HepG2 (cell line): ENCODE measurements around the gene RFXAP. TPM values are rescaled to one million over a fixed set of nuclear protein-coding genes. Genes with fewer than 3 reads are reported as not detected.
A peak's percentile ranks its signal among the peaks of the same experiment; 100 is the strongest.

Experiments
- ATAC-seq: fragments of 200-7000 bp; cut with Tn5 transposase; 3 replicates; pipeline ENCODE4 v1.9.1; 2020; ENCODE audit warnings: mild to moderate bottlenecking, moderate library complexity
- BruUV-seq: library from RNA; stranded (reverse); fragments of 400-500 nt; replicated peaks from 2 replicates; lab custom pipeline; 2021; lab: Mats Ljungman, UMichigan
- CTCF ChIA-PET: fragments of 300-600 bp; formaldehyde crosslinking; extraction: SDS; loops from one replicate; lab custom pipeline; 2021; ENCODE audit warnings: low total read pairs, inconsistent platforms, low intra/inter-chr PET ratio; lab: Yijun Ruan, JAX
- POLR2A ChIA-PET: fragments of 350-600 bp; sonication (Branson Sonifier 250); formaldehyde crosslinking; loops from one replicate; lab custom pipeline; 2020; ENCODE audit warnings: antibody characterized with exemption, inconsistent platforms; lab: Yijun Ruan, JAX
- DNase-seq: peaks from one replicate; pipeline ENCODE4 v3.0.0-alpha.2; 2015; ENCODE audit warnings: low spot score
- FAIRE-seq: peaks from 3 replicates; lab custom pipeline; 2011; peaks lifted over from hg19 to GRCh38; lab: Jason Lieb, UNC
- H2AFZ ChIP-seq: one replicate; pipeline ENCODE4 v1.6.1; 2011; ENCODE audit warnings: low read length, inconsistent platforms
- H3K27ac ChIP-seq: fragments of 300-600 bp; 3 replicates; pipeline ENCODE4 v1.8.0; 2011; ENCODE audit warnings: mixed run types, mild to moderate bottlenecking, mixed read lengths, low read length, inconsistent platforms; ENCODE audit not compliant: insufficient read depth; ENCODE audit errors: extremely low read length
- H3K27me3 ChIP-seq, 2 experiments: fragments of 200-600 bp in 1 of 2; 2 replicates in 1 of 2; 3 replicates in 1 of 2; pipeline versions ENCODE4 v1.6.0 to v1.8.0; 2011; ENCODE audit warnings: low read length in 2 of 2, mild to moderate bottlenecking in 2 of 2, moderate library complexity in 2 of 2, inconsistent platforms in 1 of 2; ENCODE audit not compliant: insufficient read depth in 2 of 2, control insufficient read depth in 1 of 2
- H3K36me3 ChIP-seq, 2 experiments: fragments of 200-600 bp in 1 of 2; replicated peaks in 1 of 2; 2 replicates in 1 of 2; 3 replicates in 1 of 2; pipeline versions ENCODE4 v1.5.1 to v1.8.0; 2011; ENCODE audit warnings: low read length in 2 of 2, inconsistent platforms in 1 of 2; ENCODE audit not compliant: insufficient read depth in 2 of 2, control insufficient read depth in 1 of 2
- H3K4me1 ChIP-seq: 2 replicates; pipeline ENCODE4 v1.5.1; 2012; ENCODE audit warnings: low read length, inconsistent platforms; ENCODE audit not compliant: insufficient read depth
- H3K4me2 ChIP-seq: 2 replicates; pipeline ENCODE4 v1.6.0; 2011; ENCODE audit warnings: low read depth, low read length, inconsistent platforms
- H3K4me3 ChIP-seq, 3 experiments: fragments of 200-600 bp in 1 of 3; sonication (generic), shearing (Covaris generic) in 1 of 3; replicated peaks in 1 of 3; 2 replicates each; pipeline ENCODE4 v1.5.1; 2011 to 2016; ENCODE audit warnings: low read length in 3 of 3, inconsistent platforms in 2 of 3, low read depth in 2 of 3, mild to moderate bottlenecking in 2 of 3, control low read depth in 1 of 3, mixed read lengths in 1 of 3; ENCODE audit not compliant: insufficient read depth in 1 of 3
- H3K79me2 ChIP-seq: one replicate; pipeline ENCODE4 v1.6.1; 2011; ENCODE audit warnings: low read length, inconsistent platforms; ENCODE audit not compliant: insufficient read depth
- H3K9ac ChIP-seq: 2 replicates; pipeline ENCODE4 v1.6.0; 2011; ENCODE audit warnings: mild to moderate bottlenecking, low read depth, low read length, inconsistent platforms; ENCODE audit not compliant: insufficient read depth
- H3K9me3 ChIP-seq: 2 replicates; pipeline ENCODE4 v1.5.1; 2012; ENCODE audit warnings: mild to moderate bottlenecking, low read length
- H4K20me1 ChIP-seq: 2 replicates; pipeline ENCODE4 v1.6.0; 2011; ENCODE audit warnings: inconsistent platforms, mild to moderate bottlenecking, low read length, moderate library complexity; ENCODE audit not compliant: insufficient read depth
- CERS6 ChIP-seq: sonication (generic); formaldehyde crosslinking; IDR thresholded peaks from 2 replicates; pipeline ENCODE4 v1.5.0; 2020; ENCODE audit warnings: missing genetic modification reagents
- CTCF ChIP-seq: sonication (generic); formaldehyde crosslinking; IDR thresholded peaks from 2 replicates; pipeline ENCODE4 v1.5.0; 2020; ENCODE audit warnings: mild to moderate bottlenecking, missing genetic modification reagents, moderate library complexity
- ELF3 ChIP-seq: IDR thresholded peaks from 2 replicates; pipeline ENCODE4 v1.6.1; 2016; ENCODE audit warnings: missing genetic modification reagents, missing compliant biosample characterization
- FOXA1 ChIP-seq, 2 experiments: fragments of 450-650 bp in 1 of 2; sonication (generic) in 1 of 2; formaldehyde crosslinking in 1 of 2; IDR thresholded peaks; 2 replicates each; pipeline versions ENCODE4 v1.4.0 to v1.6.1; 2016 to 2020; ENCODE audit warnings: missing genetic modification reagents in 1 of 2
- GLMP ChIP-seq: sonication (generic); formaldehyde crosslinking; IDR thresholded peaks from 2 replicates; pipeline ENCODE4 v1.9.0; 2021; ENCODE audit warnings: missing genetic modification reagents, mild to moderate bottlenecking, borderline replicate concordance
- MIXL1 ChIP-seq: IDR thresholded peaks from 2 replicates; pipeline ENCODE4 v1.6.1; 2016
- MNT ChIP-seq: fragments of 450-650 bp; IDR thresholded peaks from 2 replicates; pipeline ENCODE4 v1.6.1; 2016
- MYC ChIP-seq: sonication (generic); formaldehyde crosslinking; IDR thresholded peaks from 2 replicates; pipeline ENCODE4 v1.9.0; 2021; ENCODE audit warnings: missing genetic modification reagents, borderline replicate concordance
- SUZ12 ChIP-seq: fragments of 150-350 bp; IDR thresholded peaks from 2 replicates; pipeline ENCODE4 v1.6.1; 2014; ENCODE audit warnings: low read depth, low read length
- ZBTB25 ChIP-seq: IDR thresholded peaks from 2 replicates; pipeline ENCODE4 v1.6.1; 2018; ENCODE audit warnings: missing genetic modification reagents
- ZFP90 ChIP-seq: sonication (generic); formaldehyde crosslinking; IDR thresholded peaks from 2 replicates; pipeline ENCODE4 v1.8.0; 2022; ENCODE audit warnings: missing genetic modification reagents, mild to moderate bottlenecking, inconsistent platforms, borderline replicate concordance
- ZNF224 ChIP-seq: sonication (generic); formaldehyde crosslinking; IDR thresholded peaks from 2 replicates; pipeline ENCODE4 v1.5.0; 2020; ENCODE audit warnings: mild to moderate bottlenecking, missing genetic modification reagents
- ZNF552 ChIP-seq: sonication (generic); formaldehyde crosslinking; IDR thresholded peaks from 2 replicates; pipeline ENCODE4 v1.9.0; 2022; ENCODE audit warnings: missing genetic modification reagents, mild to moderate bottlenecking, borderline replicate concordance
- ZNF660 ChIP-seq: sonication (generic); formaldehyde crosslinking; IDR thresholded peaks from 2 replicates; pipeline ENCODE4 v1.5.1; 2020; ENCODE audit warnings: mild to moderate bottlenecking, low read depth, missing genetic modification reagents, borderline replicate concordance
- ZNF7 ChIP-seq: IDR thresholded peaks from 2 replicates; pipeline ENCODE4 v1.6.1; 2016; ENCODE audit warnings: missing biosample characterization, missing genetic modification reagents
- ZNF703 ChIP-seq: sonication (generic); formaldehyde crosslinking; IDR thresholded peaks from 2 replicates; pipeline ENCODE4 v1.5.1; 2020; ENCODE audit warnings: missing genetic modification reagents, mild to moderate bottlenecking, moderate library complexity, borderline replicate concordance
- ZNF713 ChIP-seq: sonication (generic); formaldehyde crosslinking; IDR thresholded peaks from 2 replicates; pipeline ENCODE4 v1.4.0; 2020; ENCODE audit warnings: mild to moderate bottlenecking, missing genetic modification reagents
- WGBS: methylation state at CpG from one replicate; pipeline ENCODE4 v1.1.6; 2017; ENCODE audit warnings: low lambda C conversion rate; 5-methylcytosine and 5-hydroxymethylcytosine counted together
- in situ Hi-C: cut with HindIII; loops from 2 replicates; pipeline ENCODE4 v1.10.0; 2017; ENCODE audit warnings: low pct_unique_long_range_greater_than_20kb; ENCODE audit not compliant: extremely low pct_ligation_motif_present
- intact Hi-C: fragments of 100-400 bp; cut with micrococcal nuclease; formaldehyde crosslinking; loops from one replicate; pipeline ENCODE4 v1.10.0; 2022; ENCODE audit not compliant: unreplicated experiment
- polyA plus RNA-seq, 8 experiments: library from polyadenylated mRNA; depleted of rRNA in 3 of 8; stranded (reverse) in 7 of 8; unstranded in 1 of 8; fragments of >200 nt; fragmentation: Illumina TruSeq in 4 of 8; extraction: Trizol in 4 of 8; gene quantifications; 2 replicates each; pipeline versions ENCODE4 v1.2.1 to v1.2.3, GENCODE V29; 2011 to 2016; ENCODE audit warnings: low read depth in 4 of 8, missing spikeins in 1 of 8, mixed read lengths in 1 of 8; ENCODE audit not compliant: insufficient read depth in 1 of 8
- total RNA-seq, 5 experiments: library from RNA; depleted of rRNA; stranded (reverse); fragments of >200 nt; fragmentation: Illumina TruSeq; extraction: Trizol; gene quantifications; 2 replicates each; pipeline ENCODE4 v1.2.3, GENCODE V29; 2016; ENCODE audit warnings: low read depth in 1 of 5

RFXAP gene
- total and polyA plus RNA-seq, 2 of the 13 experiments (the other 11 are each of a cell fraction or from before 2014, with no cell fraction given): 1.8 to 7.9 TPM

GRCh38 chr13:36858290-36858689 lies 39.3 kb downstream of the RFXAP start:
- no peak overlapping the region for H3K4me3 ChIP-seq
- no peaks in the 10 kb centered on the region for H3K27me3 ChIP-seq
- intact Hi-C loops: loop anchor here (1.0 kb wide), 2 partner anchors 61 to 123 kb away; no protein-coding TSS in a partner anchor
- POLR2A ChIA-PET: interaction anchor here (1.0 kb wide), 1 partner anchor 123 kb away, joined by 3 read pairs; no protein-coding TSS in a partner anchor
- ATAC-seq (peak; percentile 95), DNase-seq (peak; percentile 69), FAIRE-seq (peak; percentile 94)
- peaks cover 11% of the 10 kb centered on the region for H3K4me1 ChIP-seq
- no peaks in the 10 kb centered on the region for H3K79me2 ChIP-seq
- CTCF ChIA-PET: interaction anchor here (3.5 kb wide), 1 partner anchor 123 kb away, joined by 39 read pairs; no protein-coding TSS in a partner anchor
- no peak overlapping the region for H3K27ac ChIP-seq
- BruUV-seq: no TSS peak
- WGBS: 45% methylated on average over 3 of the region's 3 CpGs
- H3K36me3 ChIP-seq: peaks cover 2 to 8% of the 10 kb centered on the region in 2 experiments; a peak in 4 of 5 replicates
- no peaks in the 10 kb centered on the region for H3K9me3 ChIP-seq
- no peak overlapping the region for H3K9ac ChIP-seq
- in situ Hi-C loops: loop anchor here (5.0 kb wide), 1 partner anchor 124 kb away; no protein-coding TSS in a partner anchor
- no peaks in the 10 kb centered on the region for H4K20me1 ChIP-seq
- H3K4me2 ChIP-seq: no peak overlapping the region
- H2AFZ ChIP-seq: no peak overlapping the region
- TF ChIP-seq MYC (CRISPR knock-in tag) (no peak), ZNF224 (CRISPR knock-in tag) (no peak), GLMP (CRISPR knock-in tag) (no peak), SUZ12 (no peak), MIXL1 (CRISPR knock-in tag) (0 out of 2 replicates have a peak, but pooled peaks have one; percentile 23), MNT (no peak), ZBTB25 (CRISPR knock-in tag) (no peak), ZNF7 (CRISPR knock-in tag) (no peak), ELF3 (0 out of 2 replicates have a peak, but pooled peaks have one; percentile 19), ZNF703 (no peak), FOXA1 (IDR thresholded peaks at IDR 0.05) (no peak), FOXA1 (CRISPR knock-in tag; IDR thresholded peaks at IDR 0.05) (0 out of 2 replicates have a peak, but pooled peaks have one; percentile 12), ZFP90 (no peak), ZNF660 (no peak), ZNF552 (CRISPR knock-in tag) (no peak), ZNF713 (CRISPR knock-in tag) (no peak), CTCF (CRISPR knock-in tag) (peak; percentile 82), CERS6 (no peak)
